T-helper 2 cell treated with Interferon-gamma antibody and Interleukin-4, amounts not matched to agents 5 μg/mL and 100 μg/mL, for 36 hours (primary cell): ENCODE measurements around the gene PSENEN.
"Not testable (repeated sequence)": the region's sequence is repeated elsewhere in the genome, so short reads cannot be mapped to it uniquely, and the experiment has no call there.

Experiments used
- DNase-seq: peaks from one replicate; pipeline ENCODE4 v3.0.0; 2021; ENCODE audit warnings: low spot score
- H3K27ac Mint-ChIP-seq: one replicate; pipeline ENCODE4 v1.8.0; 2021; ENCODE audit warnings: mild to moderate bottlenecking, mixed read lengths
- H3K27me3 Mint-ChIP-seq: one replicate; pipeline ENCODE4 v1.8.0; 2021; ENCODE audit warnings: low read depth, mixed read lengths
- H3K36me3 Mint-ChIP-seq: one replicate; pipeline ENCODE4 v1.8.0; 2021; ENCODE audit warnings: low read depth, mixed read lengths
- H3K4me1 Mint-ChIP-seq: one replicate; pipeline ENCODE4 v1.8.0; 2021; ENCODE audit warnings: low read depth, mixed read lengths
- H3K4me3 Mint-ChIP-seq: one replicate; pipeline ENCODE4 v1.8.0; 2022; ENCODE audit warnings: mild to moderate bottlenecking, moderate library complexity, mixed read lengths
- H3K9me3 Mint-ChIP-seq: one replicate; pipeline ENCODE4 v1.8.0; 2021; ENCODE audit warnings: mixed read lengths

The PSENEN gene

DNA sequence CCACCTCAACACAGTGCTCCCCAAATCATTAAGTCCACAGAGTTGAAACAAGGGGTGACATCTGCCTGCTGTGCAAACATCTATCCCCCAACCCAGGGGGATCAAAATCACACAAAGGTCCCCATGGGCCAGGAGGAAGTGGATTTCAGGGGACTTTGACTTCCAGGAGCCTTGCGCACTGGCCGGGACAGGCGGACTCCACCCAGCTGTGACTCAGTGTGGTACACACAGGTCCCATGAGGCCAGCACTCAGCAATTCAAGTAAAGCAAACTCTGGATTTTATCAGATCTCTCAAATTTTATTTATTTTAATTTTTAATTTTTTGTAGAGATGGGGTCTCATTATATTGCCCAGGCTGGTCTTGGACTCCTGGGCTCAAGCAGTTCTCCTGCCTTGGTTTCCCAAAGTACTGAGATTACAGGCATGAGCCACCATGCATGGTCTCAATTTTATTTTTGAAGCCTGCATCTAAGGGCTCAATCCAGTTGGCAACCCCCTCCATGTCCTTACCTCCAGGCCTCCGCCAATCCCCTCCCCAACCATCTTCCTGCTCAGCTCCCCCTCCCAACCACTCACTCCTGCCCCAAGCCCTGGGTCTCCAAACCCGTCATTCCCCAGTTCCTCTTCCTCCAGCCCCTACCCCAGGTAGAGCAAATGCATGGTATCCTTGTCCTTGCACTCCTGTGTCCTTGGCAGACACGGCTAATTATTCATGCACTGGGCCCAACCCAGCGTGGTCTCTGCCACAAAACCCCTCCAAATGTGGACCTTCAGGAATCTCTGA lies 48.1 kb downstream of the PSENEN start:
- Mint-ChIP-seq H3K36me3 (no peaks in the 10 kb centered on the region), H3K4me3 (no peak overlapping the region), H3K27ac (no peak overlapping the region), H3K27me3 (peaks cover 25% of the 10 kb centered on the region), H3K9me3 (no peaks in the 10 kb centered on the region), H3K4me1 (no peaks in the 10 kb centered on the region)
- DNase-seq, result no peak

DNA sequence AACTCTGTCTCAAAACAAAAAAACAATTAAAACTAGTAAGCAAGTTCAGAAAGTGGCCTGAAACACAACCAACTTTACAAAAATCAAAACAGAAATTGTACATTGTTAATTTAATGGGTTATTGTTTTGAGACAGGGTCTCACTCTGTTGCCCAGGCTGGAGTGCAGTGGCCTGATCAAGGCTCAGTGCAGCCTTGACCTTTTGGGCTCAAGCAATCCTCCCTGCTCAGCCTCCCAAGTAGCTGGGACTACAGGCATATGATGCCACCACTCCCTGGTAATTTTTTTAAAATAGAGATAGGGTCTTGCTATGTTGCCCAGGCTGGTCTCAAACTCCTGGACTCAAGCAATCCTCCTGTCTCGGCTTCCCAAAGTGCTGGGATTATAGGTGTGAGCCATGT lies 50.1 kb downstream of the PSENEN start:
- not testable (repeated sequence) for H3K36me3 Mint-ChIP-seq, H3K4me3 Mint-ChIP-seq, H3K9me3 Mint-ChIP-seq, H3K27ac Mint-ChIP-seq, DNase-seq, H3K4me1 Mint-ChIP-seq
- peaks cover 28% of the 10 kb centered on the region for H3K27me3 Mint-ChIP-seq
